ENCODE data around the gene IQSEC1. TPM values are rescaled to one million over a fixed set of nuclear protein-coding genes. Genes with fewer than 3 reads are reported as not detected.

The IQSEC1 gene
- total RNA-seq, 4 donors from 2014 or later: 31.9 to 35.8 (median 34.8) TPM

DNA sequence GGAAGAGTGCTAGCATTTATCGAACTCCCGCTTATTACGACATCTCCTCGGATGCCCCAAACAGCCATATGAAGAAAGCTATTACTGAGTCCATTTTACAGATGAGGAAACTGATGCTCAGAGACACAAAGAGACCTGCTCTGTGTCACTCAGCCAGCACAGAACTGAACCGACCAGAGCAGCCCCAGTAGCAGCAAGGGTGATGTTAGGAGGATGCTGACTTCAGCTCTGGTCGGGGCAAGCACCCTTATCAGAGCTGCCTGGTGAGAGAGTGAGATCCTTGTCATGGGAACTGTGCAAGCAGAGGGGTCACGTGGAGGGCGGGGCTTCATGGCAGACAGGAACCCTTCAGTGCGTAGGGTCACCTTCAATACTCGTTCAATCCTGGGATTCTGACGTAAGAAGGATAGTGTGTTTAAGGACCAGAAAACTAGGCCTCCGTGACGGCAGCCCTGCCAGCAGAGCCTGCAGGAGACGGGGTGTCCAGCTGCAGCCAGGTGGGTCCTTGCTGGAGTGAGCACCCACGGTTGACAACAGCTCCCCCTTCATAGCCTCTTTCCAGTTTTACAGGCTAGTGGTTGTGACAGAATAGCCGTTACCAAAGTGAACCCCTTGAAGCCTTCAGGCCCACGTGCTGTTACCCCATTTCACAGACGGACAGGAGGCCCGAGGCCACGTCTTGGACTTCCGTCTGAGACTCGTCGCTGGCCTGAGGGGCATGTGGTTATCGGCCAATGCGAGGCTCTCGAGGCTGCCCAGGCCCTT lies 12.0 kb upstream of the IQSEC1 start:
- DNase-seq (ENCODE audit: low spot score in 2 of 2): no peak
- TF ChIP-seq, protein P1, sequence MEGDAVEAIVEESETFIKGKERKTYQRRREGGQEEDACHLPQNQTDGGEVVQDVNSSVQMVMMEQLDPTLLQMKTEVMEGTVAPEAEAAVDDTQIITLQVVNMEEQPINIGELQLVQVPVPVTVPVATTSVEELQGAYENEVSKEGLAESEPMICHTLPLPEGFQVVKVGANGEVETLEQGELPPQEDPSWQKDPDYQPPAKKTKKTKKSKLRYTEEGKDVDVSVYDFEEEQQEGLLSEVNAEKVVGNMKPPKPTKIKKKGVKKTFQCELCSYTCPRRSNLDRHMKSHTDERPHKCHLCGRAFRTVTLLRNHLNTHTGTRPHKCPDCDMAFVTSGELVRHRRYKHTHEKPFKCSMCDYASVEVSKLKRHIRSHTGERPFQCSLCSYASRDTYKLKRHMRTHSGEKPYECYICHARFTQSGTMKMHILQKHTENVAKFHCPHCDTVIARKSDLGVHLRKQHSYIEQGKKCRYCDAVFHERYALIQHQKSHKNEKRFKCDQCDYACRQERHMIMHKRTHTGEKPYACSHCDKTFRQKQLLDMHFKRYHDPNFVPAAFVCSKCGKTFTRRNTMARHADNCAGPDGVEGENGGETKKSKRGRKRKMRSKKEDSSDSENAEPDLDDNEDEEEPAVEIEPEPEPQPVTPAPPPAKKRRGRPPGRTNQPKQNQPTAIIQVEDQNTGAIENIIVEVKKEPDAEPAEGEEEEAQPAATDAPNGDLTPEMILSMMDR (IDR thresholded peaks at IDR 0.05): no peak
- no peak for TF ChIP-seq POLR2A (IDR thresholded peaks at IDR 0.05)
- intact Hi-C loops (cut with DNase I; ENCODE audit: low total_unique reads): no loop called here
- H3K4me3 ChIP-seq (ENCODE audit: low read depth, poor library complexity, severe bottlenecking): no peak overlapping the region
- 92 to 93% methylated on average over 26 of the region's 26 CpGs for WGBS, 2 donors

DNA sequence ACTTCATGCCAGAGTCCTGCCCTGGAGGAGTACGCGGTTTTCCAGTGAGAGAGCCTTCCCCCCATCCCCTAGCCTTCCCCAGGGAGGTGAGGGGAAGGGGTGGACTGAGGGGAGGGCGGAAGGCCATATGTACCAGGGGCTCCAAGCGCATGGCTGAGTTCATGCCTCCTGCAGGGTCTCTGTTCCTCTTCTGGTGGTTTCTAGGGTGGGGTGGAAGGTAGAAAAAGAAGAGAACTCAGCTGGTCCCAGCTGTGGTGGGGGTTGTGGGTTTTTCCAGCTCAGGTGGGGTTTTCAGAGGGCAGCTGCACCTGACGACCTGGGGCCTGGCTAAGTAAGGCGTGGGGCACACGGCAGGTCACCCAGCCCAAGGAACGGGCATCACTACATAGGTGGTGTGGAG lies 10.7 kb upstream of the IQSEC1 start:
- TF ChIP-seq, protein P1 (IDR thresholded peaks at IDR 0.05): no peak
- no peak for TF ChIP-seq POLR2A (IDR thresholded peaks at IDR 0.05)
- H3K4me3 ChIP-seq (ENCODE audit: low read depth, poor library complexity, severe bottlenecking): no peak overlapping the region
- DNase-seq (ENCODE audit: low spot score in 2 of 2): no peak
- WGBS, 2 donors: 83 to 87% methylated on average over 8 of the region's 8 CpGs
- intact Hi-C loops (cut with DNase I; ENCODE audit: low total_unique reads): no loop called here

DNA sequence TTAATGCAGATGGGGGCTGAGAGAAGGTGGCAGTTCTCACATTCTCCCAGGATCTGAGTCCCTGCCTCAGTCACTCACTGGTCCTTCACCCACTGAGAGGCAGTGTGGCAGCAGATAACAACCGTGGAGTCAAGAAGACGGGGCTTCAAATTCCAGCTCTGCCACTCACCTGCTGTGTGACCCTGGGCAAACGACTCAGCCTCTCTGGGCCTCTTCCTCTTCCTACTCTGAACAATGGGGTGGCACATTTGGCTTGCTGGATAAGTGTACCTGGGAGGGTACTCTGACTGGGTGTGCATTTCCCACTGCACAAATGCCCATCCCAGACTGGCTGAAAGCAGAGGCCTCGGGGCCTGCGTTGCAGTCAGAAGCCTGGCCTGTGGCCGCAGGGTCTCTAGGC lies 10.0 kb upstream of the IQSEC1 start:
- TF ChIP-seq, protein P1 (IDR thresholded peaks at IDR 0.05): no peak
- TF ChIP-seq POLR2A (IDR thresholded peaks at IDR 0.05): no peak
- intact Hi-C loops (cut with DNase I; ENCODE audit: low total_unique reads): no loop called here
- no peak overlapping the region for H3K4me3 ChIP-seq (ENCODE audit: low read depth, poor library complexity, severe bottlenecking)
- no peak for DNase-seq (ENCODE audit: low spot score in 2 of 2)
- 92 to 93% methylated on average over 4 to 6 of the region's 6 CpGs for WGBS, 2 donors

DNA sequence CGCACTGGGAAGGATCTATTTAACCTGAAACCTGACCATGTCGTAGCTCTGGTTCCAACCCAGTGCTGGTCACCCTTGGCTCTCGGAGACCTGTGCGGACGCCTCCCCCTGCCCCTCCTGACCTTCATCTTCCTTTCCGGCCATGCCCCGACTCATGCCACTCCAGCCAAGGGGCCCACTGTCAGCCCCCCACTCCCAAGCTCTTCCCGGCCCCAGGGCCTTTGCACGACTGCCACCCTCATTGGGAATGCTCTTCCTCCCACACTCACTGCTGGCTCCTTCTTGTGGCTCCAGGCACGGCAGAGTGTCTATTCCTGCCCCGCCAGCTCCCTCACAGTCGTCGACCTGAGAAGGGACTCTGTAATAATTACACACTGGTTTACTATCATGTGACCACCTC lies 9.4 kb upstream of the IQSEC1 start:
- H3K4me3 ChIP-seq (ENCODE audit: low read depth, poor library complexity, severe bottlenecking): no peak overlapping the region
- no peak for DNase-seq (ENCODE audit: low spot score in 2 of 2)
- TF ChIP-seq POLR2A (IDR thresholded peaks at IDR 0.05): no peak
- TF ChIP-seq, protein P1 (IDR thresholded peaks at IDR 0.05): no peak
- intact Hi-C loops (cut with DNase I; ENCODE audit: low total_unique reads): no loop called here
- 89 to 95% methylated on average over 13 of the region's 13 CpGs for WGBS, 2 donors

DNA sequence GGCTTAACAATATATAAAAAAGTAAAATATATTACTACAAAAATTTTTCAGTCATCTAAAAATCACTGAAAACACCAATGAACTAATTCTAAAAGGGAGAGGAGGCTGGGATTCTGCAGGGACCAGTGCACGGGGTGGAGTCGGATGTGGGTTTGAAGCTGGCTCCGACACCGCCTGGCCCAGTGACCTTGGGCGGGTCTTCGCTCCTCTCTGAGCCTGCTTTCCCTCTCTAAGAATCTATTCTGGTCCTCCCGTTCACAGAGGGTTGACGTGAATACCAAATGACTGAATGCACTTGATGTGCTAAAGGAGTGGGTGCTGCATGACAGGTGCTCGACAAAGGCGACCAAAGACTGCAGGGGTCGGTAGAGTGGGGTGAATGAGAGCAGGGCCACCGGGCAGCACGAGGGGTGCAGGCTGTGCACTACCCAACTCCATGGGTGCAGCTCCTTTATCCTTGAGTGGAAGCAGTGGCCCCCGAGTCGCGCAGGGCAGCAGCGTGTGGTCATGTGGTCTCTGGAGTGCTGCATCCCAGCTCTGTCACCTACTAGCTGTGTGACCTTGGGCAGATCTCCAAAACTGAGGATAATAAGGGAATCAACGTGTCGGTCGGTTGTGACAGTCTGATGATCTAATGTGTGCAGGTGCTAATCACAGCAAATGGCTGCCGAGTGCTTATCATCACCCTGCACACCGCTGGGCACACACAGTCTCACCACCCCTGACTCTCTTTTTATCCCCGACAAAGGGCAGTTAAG lies 8.6 kb upstream of the IQSEC1 start:
- TF ChIP-seq, protein P1 (IDR thresholded peaks at IDR 0.05): no peak
- no peak for TF ChIP-seq POLR2A (IDR thresholded peaks at IDR 0.05)
- WGBS, 2 donors: 74 to 84% methylated on average over 23 of the region's 23 CpGs
- no peak for DNase-seq (ENCODE audit: low spot score in 2 of 2)
- intact Hi-C loops (cut with DNase I; ENCODE audit: low total_unique reads): no loop called here
- H3K4me3 ChIP-seq (ENCODE audit: low read depth, poor library complexity, severe bottlenecking): no peak overlapping the region

All from lower leg skin (tissue), 4 donors.